SK-N-SH (cell line): ENCODE data around the gene EHMT2. TPM values are rescaled to one million over a fixed set of nuclear protein-coding genes. Genes with fewer than 3 reads are reported as not detected.

ENCODE experiments used
- CTCF ChIA-PET: fragments of 300-600, 350-600 bp; formaldehyde crosslinking; extraction: SDS; loops from one replicate; lab custom pipeline; 2021; lab: Yijun Ruan, JAX
- POLR2A ChIA-PET: fragments of 350-600 bp; sonication (Branson Sonifier 250); formaldehyde crosslinking; extraction: SDS; loops from one replicate; lab custom pipeline; 2020; ENCODE audit warnings: antibody characterized with exemption, inconsistent platforms; lab: Yijun Ruan, JAX
- DNase-seq: peaks from one replicate; pipeline ENCODE4 v3.0.0; 2012
- H2AFZ ChIP-seq: fragments of 200-600 bp; sonication (generic); 2 replicates; pipeline ENCODE4 v1.8.1; 2016; ENCODE audit warnings: antibody characterized with exemption, mild to moderate bottlenecking, low read depth
- H3F3A ChIP-seq: fragments of 200-600 bp; sonication (generic); replicated peaks from 2 replicates; pipeline ENCODE3; 2016; ENCODE audit warnings: antibody characterized with exemption, mild to moderate bottlenecking; ENCODE audit not compliant: insufficient read depth
- H3K27ac ChIP-seq, 2 experiments: fragments of 200-500 bp in 1 of 2; fragments of 200-600 bp in 1 of 2; sonication (Bioruptor generic) in 1 of 2; sonication (generic), shearing (Covaris generic) in 1 of 2; 2 replicates each; pipeline versions ENCODE4 v1.5.1 to v1.6.1; 2014 to 2016; ENCODE audit warnings: low read depth in 2 of 2, inconsistent platforms in 1 of 2, low read length in 1 of 2, mild to moderate bottlenecking in 1 of 2, mixed read lengths in 1 of 2
- H3K27me3 ChIP-seq: fragments of 200-600 bp; sonication (generic), shearing (Covaris generic); 2 replicates; pipeline ENCODE4 v1.6.1; 2016; ENCODE audit warnings: mixed run types; ENCODE audit not compliant: insufficient read depth
- H3K36me3 ChIP-seq, 2 experiments: fragments of 200-500 bp in 1 of 2; fragments of 200-600 bp in 1 of 2; sonication (Bioruptor generic) in 1 of 2; sonication (generic) in 1 of 2; replicated peaks in 1 of 2; 2 replicates each; pipeline versions ENCODE3 to v1.5.1; 2014 to 2016; ENCODE audit warnings: low read length in 1 of 2, mild to moderate bottlenecking in 1 of 2; ENCODE audit not compliant: insufficient read depth in 2 of 2, control insufficient read depth in 1 of 2
- H3K4me1 ChIP-seq, 2 experiments: fragments of 200-500 bp in 1 of 2; fragments of 200-600 bp in 1 of 2; sonication (Bioruptor generic) in 1 of 2; sonication (generic), shearing (Covaris generic) in 1 of 2; 2 replicates each; pipeline versions ENCODE4 v1.5.1 to v1.6.1; 2014 to 2016; ENCODE audit warnings: low read depth in 1 of 2, low read length in 1 of 2, mixed run types in 1 of 2; ENCODE audit not compliant: insufficient read depth in 2 of 2, control insufficient read depth in 1 of 2
- H3K4me2 ChIP-seq: fragments of 200-600 bp; sonication (generic), shearing (Covaris generic); 2 replicates; pipeline ENCODE4 v1.6.1; 2017; ENCODE audit warnings: mixed run types
- H3K4me3 ChIP-seq, 2 experiments: fragments of 200-500 bp in 1 of 2; fragments of 200-600 bp in 1 of 2; sonication (Bioruptor generic) in 1 of 2; sonication (generic), shearing (Covaris generic) in 1 of 2; 2 replicates each; pipeline versions ENCODE4 v1.5.1 to v1.8.1; 2014 to 2016; ENCODE audit warnings: low read depth in 2 of 2, inconsistent platforms in 1 of 2, low read length in 1 of 2, mild to moderate bottlenecking in 1 of 2, mixed read lengths in 1 of 2, moderate library complexity in 1 of 2
- H3K79me2 ChIP-seq: fragments of 200-600 bp; sonication (generic); 2 replicates; pipeline ENCODE4 v1.8.1; 2017; ENCODE audit warnings: mild to moderate bottlenecking; ENCODE audit not compliant: insufficient read depth
- H3K9ac ChIP-seq: fragments of 200-600 bp; sonication (generic); 2 replicates; pipeline ENCODE4 v1.6.1; 2017; ENCODE audit warnings: mixed run types
- H3K9me2 ChIP-seq: fragments of 200-600 bp; sonication (generic); 2 replicates; pipeline ENCODE4 v1.6.1; 2017; ENCODE audit warnings: mixed run types
- H3K9me3 ChIP-seq: fragments of 200-600 bp; sonication (generic); 2 replicates; pipeline ENCODE4 v1.6.1; 2017; ENCODE audit warnings: mixed run types, mild to moderate bottlenecking, moderate library complexity
- H4K20me1 ChIP-seq: fragments of 200-600 bp; sonication (generic); 2 replicates; pipeline ENCODE4 v1.6.1; 2017; ENCODE audit warnings: mild to moderate bottlenecking, mixed run types; ENCODE audit not compliant: insufficient read depth
- CHD2 ChIP-seq: fragments of 150-350 bp; IDR thresholded peaks from 2 replicates; pipeline ENCODE4 v1.6.1; 2018; ENCODE audit warnings: low read length; ENCODE audit not compliant: partially characterized antibody
- EZH2phosphoT487 ChIP-seq: fragments of 200-600 bp; sonication (generic); IDR thresholded peaks from 2 replicates; pipeline ENCODE4 v1.6.1; 2017; ENCODE audit warnings: low read depth, mixed run types, mild to moderate bottlenecking, antibody characterized with exemption, moderate library complexity, borderline replicate concordance
- FOXM1 ChIP-seq: IDR thresholded peaks from 2 replicates; pipeline ENCODE4 v1.4.0; 2012; ENCODE audit warnings: low read depth, mild to moderate bottlenecking
- GABPA ChIP-seq: IDR thresholded peaks from 2 replicates; pipeline ENCODE4 v1.4.0; 2012; ENCODE audit warnings: low read depth, mild to moderate bottlenecking
- MXI1 ChIP-seq: IDR thresholded peaks from 2 replicates; pipeline ENCODE4 v1.6.1; 2012; ENCODE audit warnings: mild to moderate bottlenecking, low read depth, low read length, improper control_type of control experiment
- NFIC ChIP-seq: IDR thresholded peaks from 2 replicates; pipeline ENCODE4 v1.4.0; 2012; ENCODE audit warnings: borderline replicate concordance
- POLR2AphosphoS5 ChIP-seq: IDR thresholded peaks from 2 replicates; pipeline ENCODE4 v1.6.1; 2012; ENCODE audit warnings: low read depth, low read length
- RAD21 ChIP-seq: IDR thresholded peaks from 2 replicates; pipeline ENCODE4 v1.6.1; 2012; ENCODE audit warnings: mild to moderate bottlenecking, low read length
- RCOR1 ChIP-seq: fragments of 150-350 bp; IDR thresholded peaks from 2 replicates; pipeline ENCODE4 v1.6.1; 2017; ENCODE audit warnings: antibody characterized with exemption, low read length
- RXRA ChIP-seq: IDR thresholded peaks from 2 replicates; pipeline ENCODE4 v1.4.0; 2012; ENCODE audit warnings: low read depth, mild to moderate bottlenecking, borderline replicate concordance
- SIN3A ChIP-seq: IDR thresholded peaks from 2 replicates; pipeline ENCODE4 v1.6.1; 2012; ENCODE audit warnings: low read depth, mild to moderate bottlenecking, low read length, moderate library complexity, borderline replicate concordance
- SMC3 ChIP-seq: IDR thresholded peaks from 2 replicates; pipeline ENCODE4 v1.6.1; 2012; ENCODE audit warnings: low read depth, low read length, improper control_type of control experiment
- TEAD4 ChIP-seq: IDR thresholded peaks from 2 replicates; pipeline ENCODE4 v1.4.0; 2012; ENCODE audit warnings: mild to moderate bottlenecking, borderline replicate concordance; ENCODE audit not compliant: insufficient read depth
- YY1 ChIP-seq: IDR thresholded peaks from 2 replicates; pipeline ENCODE4 v1.4.0; 2012; ENCODE audit warnings: low read depth, mild to moderate bottlenecking
- WGBS: methylation state at CpG from one replicate; pipeline ENCODE4 v1.1.6; 2017; ENCODE audit warnings: low lambda C conversion rate; 5-methylcytosine and 5-hydroxymethylcytosine counted together
- polyA plus RNA-seq, 3 experiments: library from polyadenylated mRNA; depleted of rRNA; stranded (reverse); fragments of >200 nt; gene quantifications; 2 replicates each; pipeline ENCODE4 v1.2.3, GENCODE V29; 2012
- TF ChIP-seq, protein P1 (sequence below): fragments of 200-600 bp; sonication (generic); IDR thresholded peaks from 2 replicates; pipeline ENCODE4 v1.6.1; 2017; ENCODE audit warnings: antibody characterized with exemption, mild to moderate bottlenecking, moderate library complexity
- TF ChIP-seq, protein P2 (sequence below): IDR thresholded peaks from 2 replicates; pipeline ENCODE4 v1.4.0; 2012; ENCODE audit warnings: low read depth
- TF ChIP-seq, protein P3 (sequence below): IDR thresholded peaks from 2 replicates; pipeline ENCODE4 v1.4.0; 2012; ENCODE audit warnings: low read depth, borderline replicate concordance
- TF ChIP-seq, protein P4 (sequence below): IDR thresholded peaks from 2 replicates; pipeline ENCODE4 v1.6.1; 2012; ENCODE audit warnings: mild to moderate bottlenecking, low read depth, low read length, moderate library complexity

EHMT2 gene
- polyA plus RNA-seq, 1 of the 3 experiments (the other 2 are of a cell fraction) = 72.0 TPM

DNA sequence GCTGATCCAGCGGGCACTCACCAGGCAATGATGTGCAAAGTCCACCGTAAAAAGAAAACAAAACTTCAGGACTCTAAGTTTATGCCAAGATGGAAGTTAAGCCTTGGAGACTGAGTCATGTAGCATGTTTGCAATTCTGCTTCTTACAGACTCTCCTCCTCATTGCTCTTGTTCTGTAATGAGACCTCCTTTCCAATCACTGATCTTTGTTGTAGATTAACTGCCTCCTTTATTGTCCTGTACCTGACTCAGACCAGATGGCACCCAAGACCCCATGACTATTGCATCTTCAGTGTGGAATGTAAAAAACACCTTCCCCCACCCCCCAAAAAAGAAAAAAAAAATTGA, 46.0 kb downstream of the EHMT2 start:
- Histone ChIP-seq H3K9ac (no peak overlapping the region), H3K79me2 (no peaks in the 10 kb centered on the region), H3K36me3 (no peaks in the 10 kb centered on the region), H3K4me3 (no peak overlapping the region), H4K20me1 (no peaks in the 10 kb centered on the region), H3F3A (peaks cover 5% of the 10 kb centered on the region), H3K27me3 (no peaks in the 10 kb centered on the region), H3K9me2 (no peaks in the 10 kb centered on the region), H2AFZ (no peak overlapping the region; the same call in 1 of the 2 replicates), H3K27ac (no peak overlapping the region), H3K4me1 (no peaks in the 10 kb centered on the region), H3K9me3 (no peaks in the 10 kb centered on the region), H3K4me2 (no peak overlapping the region)
- TF ChIP-seq FOXM1 = no peak
- no peak for TF ChIP-seq RCOR1
- no peak for TF ChIP-seq RAD21
- TF ChIP-seq, protein P1, sequence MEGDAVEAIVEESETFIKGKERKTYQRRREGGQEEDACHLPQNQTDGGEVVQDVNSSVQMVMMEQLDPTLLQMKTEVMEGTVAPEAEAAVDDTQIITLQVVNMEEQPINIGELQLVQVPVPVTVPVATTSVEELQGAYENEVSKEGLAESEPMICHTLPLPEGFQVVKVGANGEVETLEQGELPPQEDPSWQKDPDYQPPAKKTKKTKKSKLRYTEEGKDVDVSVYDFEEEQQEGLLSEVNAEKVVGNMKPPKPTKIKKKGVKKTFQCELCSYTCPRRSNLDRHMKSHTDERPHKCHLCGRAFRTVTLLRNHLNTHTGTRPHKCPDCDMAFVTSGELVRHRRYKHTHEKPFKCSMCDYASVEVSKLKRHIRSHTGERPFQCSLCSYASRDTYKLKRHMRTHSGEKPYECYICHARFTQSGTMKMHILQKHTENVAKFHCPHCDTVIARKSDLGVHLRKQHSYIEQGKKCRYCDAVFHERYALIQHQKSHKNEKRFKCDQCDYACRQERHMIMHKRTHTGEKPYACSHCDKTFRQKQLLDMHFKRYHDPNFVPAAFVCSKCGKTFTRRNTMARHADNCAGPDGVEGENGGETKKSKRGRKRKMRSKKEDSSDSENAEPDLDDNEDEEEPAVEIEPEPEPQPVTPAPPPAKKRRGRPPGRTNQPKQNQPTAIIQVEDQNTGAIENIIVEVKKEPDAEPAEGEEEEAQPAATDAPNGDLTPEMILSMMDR = no peak
- no peak for TF ChIP-seq SMC3
- no peak for TF ChIP-seq MXI1
- TF ChIP-seq YY1 = no peak
- TF ChIP-seq, protein P2, sequence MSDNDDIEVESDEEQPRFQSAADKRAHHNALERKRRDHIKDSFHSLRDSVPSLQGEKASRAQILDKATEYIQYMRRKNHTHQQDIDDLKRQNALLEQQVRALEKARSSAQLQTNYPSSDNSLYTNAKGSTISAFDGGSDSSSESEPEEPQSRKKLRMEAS = no peak
- TF ChIP-seq GABPA = no peak
- TF ChIP-seq, protein P3, sequence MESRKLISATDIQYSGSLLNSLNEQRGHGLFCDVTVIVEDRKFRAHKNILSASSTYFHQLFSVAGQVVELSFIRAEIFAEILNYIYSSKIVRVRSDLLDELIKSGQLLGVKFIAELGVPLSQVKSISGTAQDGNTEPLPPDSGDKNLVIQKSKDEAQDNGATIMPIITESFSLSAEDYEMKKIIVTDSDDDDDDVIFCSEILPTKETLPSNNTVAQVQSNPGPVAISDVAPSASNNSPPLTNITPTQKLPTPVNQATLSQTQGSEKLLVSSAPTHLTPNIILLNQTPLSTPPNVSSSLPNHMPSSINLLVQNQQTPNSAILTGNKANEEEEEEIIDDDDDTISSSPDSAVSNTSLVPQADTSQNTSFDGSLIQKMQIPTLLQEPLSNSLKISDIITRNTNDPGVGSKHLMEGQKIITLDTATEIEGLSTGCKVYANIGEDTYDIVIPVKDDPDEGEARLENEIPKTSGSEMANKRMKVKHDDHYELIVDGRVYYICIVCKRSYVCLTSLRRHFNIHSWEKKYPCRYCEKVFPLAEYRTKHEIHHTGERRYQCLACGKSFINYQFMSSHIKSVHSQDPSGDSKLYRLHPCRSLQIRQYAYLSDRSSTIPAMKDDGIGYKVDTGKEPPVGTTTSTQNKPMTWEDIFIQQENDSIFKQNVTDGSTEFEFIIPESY = no peak
- TF ChIP-seq CHD2 = no peak
- no peak for TF ChIP-seq SIN3A
- WGBS = 76% methylated on average over 2 of the region's 2 CpGs
- DNase-seq = no peak
- CTCF ChIA-PET = no interaction called here
- POLR2A ChIA-PET = interaction anchor here (0.7 kb wide), 1 partner anchor 15 kb away, joined by 3 read pairs; no protein-coding TSS in a partner anchor

DNA sequence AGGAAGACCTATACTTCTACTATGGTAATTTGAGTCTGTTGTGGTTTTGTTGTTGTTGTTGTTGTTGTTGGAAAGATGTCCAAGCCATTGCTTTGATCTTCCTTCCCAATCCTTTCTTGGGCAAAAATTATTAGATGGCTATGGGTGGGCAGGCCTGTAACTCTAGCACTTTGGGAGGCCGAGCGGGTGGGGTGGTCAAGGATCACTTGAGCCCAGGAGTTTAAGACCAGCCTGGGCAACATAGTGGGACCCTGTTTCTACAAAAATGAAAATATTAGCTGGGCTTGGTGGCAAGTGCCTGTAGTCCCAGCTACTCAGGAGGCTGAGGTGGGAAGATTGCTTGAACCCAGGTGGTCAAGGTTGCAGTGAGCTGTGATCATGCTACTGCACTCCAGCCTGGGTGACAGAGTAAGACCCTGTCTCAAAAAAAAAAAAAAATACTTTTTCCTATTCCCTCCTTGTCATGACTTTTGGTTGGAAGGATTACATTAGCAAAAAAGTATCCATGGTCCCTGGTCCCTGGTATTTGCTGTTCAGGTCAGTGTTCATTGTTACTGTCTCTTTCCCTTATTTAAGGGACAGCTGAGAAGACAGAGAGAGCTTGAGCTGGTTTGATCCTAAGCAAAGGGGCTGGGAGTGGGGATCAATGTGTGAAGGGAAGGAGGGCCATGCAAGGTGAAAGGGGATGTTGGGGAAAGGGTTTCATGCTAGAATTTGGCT, 46.6 kb downstream of the EHMT2 start:
- no peaks in the 10 kb centered on the region for H3K9me3 ChIP-seq
- H3K36me3 ChIP-seq = no peaks in the 10 kb centered on the region
- H3K27me3 ChIP-seq = no peaks in the 10 kb centered on the region
- H3K79me2 ChIP-seq = no peaks in the 10 kb centered on the region
- H3K9me2 ChIP-seq = no peaks in the 10 kb centered on the region
- H3K4me2 ChIP-seq = no peak overlapping the region
- H3F3A ChIP-seq = peaks cover 5% of the 10 kb centered on the region
- 85% methylated on average over 2 of the region's 2 CpGs for WGBS
- no peaks in the 10 kb centered on the region for H3K4me1 ChIP-seq
- H3K4me3 ChIP-seq = no peak overlapping the region
- POLR2A ChIA-PET = interaction anchor here (0.7 kb wide), 1 partner anchor 14 kb away, joined by 3 read pairs; no protein-coding TSS in a partner anchor
- no peak overlapping the region for H3K9ac ChIP-seq
- CTCF ChIA-PET = no interaction called here
- no peak overlapping the region for H3K27ac ChIP-seq
- no peaks in the 10 kb centered on the region for H4K20me1 ChIP-seq
- no peak for DNase-seq
- no peak overlapping the region; the same call in 1 of the 2 replicates for H2AFZ ChIP-seq
- TF ChIP-seq RCOR1 = no peak
- TF ChIP-seq GABPA = no peak
- no peak for TF ChIP-seq EZH2phosphoT487
- TF ChIP-seq, protein P2 = no peak
- TF ChIP-seq RXRA = no peak
- TF ChIP-seq FOXM1 = no peak
- no peak for TF ChIP-seq NFIC
- no peak for TF ChIP-seq POLR2AphosphoS5
- TF ChIP-seq TEAD4 = no peak
- TF ChIP-seq, protein P4, sequence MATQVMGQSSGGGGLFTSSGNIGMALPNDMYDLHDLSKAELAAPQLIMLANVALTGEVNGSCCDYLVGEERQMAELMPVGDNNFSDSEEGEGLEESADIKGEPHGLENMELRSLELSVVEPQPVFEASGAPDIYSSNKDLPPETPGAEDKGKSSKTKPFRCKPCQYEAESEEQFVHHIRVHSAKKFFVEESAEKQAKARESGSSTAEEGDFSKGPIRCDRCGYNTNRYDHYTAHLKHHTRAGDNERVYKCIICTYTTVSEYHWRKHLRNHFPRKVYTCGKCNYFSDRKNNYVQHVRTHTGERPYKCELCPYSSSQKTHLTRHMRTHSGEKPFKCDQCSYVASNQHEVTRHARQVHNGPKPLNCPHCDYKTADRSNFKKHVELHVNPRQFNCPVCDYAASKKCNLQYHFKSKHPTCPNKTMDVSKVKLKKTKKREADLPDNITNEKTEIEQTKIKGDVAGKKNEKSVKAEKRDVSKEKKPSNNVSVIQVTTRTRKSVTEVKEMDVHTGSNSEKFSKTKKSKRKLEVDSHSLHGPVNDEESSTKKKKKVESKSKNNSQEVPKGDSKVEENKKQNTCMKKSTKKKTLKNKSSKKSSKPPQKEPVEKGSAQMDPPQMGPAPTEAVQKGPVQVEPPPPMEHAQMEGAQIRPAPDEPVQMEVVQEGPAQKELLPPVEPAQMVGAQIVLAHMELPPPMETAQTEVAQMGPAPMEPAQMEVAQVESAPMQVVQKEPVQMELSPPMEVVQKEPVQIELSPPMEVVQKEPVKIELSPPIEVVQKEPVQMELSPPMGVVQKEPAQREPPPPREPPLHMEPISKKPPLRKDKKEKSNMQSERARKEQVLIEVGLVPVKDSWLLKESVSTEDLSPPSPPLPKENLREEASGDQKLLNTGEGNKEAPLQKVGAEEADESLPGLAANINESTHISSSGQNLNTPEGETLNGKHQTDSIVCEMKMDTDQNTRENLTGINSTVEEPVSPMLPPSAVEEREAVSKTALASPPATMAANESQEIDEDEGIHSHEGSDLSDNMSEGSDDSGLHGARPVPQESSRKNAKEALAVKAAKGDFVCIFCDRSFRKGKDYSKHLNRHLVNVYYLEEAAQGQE = no peak
